Neural crest cell (in vitro differentiated cells): Measurements from ENCODE around the gene ANKRD9. TPM values are rescaled to one million over a fixed set of nuclear protein-coding genes. Genes with fewer than 3 reads are reported as not detected.

ENCODE experiments used
- DNase-seq: peaks from one replicate; pipeline ENCODE4 v3.0.0; 2021; ENCODE audit warnings: low read depth, mixed read lengths, low spot score
- H3K27ac Mint-ChIP-seq: one replicate; pipeline ENCODE4 v1.8.0; 2021; ENCODE audit warnings: mild to moderate bottlenecking, mixed read lengths; ENCODE audit not compliant: unreplicated experiment
- H3K27me3 Mint-ChIP-seq: 2 replicates; pipeline ENCODE4 v1.8.0; 2021; ENCODE audit warnings: low read depth, mild to moderate bottlenecking, mixed read lengths
- H3K36me3 Mint-ChIP-seq: 2 replicates; pipeline ENCODE4 v1.8.0; 2021; ENCODE audit warnings: low read depth, mild to moderate bottlenecking, mixed read lengths
- H3K4me1 Mint-ChIP-seq: 2 replicates; pipeline ENCODE4 v1.8.0; 2021; ENCODE audit warnings: mixed read lengths
- H3K4me3 Mint-ChIP-seq: one replicate; pipeline ENCODE4 v1.8.0; 2021; ENCODE audit warnings: mild to moderate bottlenecking, mixed read lengths
- H3K9me3 Mint-ChIP-seq: 2 replicates; pipeline ENCODE4 v1.8.0; 2021; ENCODE audit warnings: mixed read lengths
- total RNA-seq: library from RNA; stranded (reverse); gene quantifications from 2 replicates; pipeline ENCODE4 v1.2.1, GENCODE V29; 2021
- TF ChIP-seq, protein P1 (sequence below): fragments of 200-600 bp; sonication (generic); conservative IDR thresholded peaks from 2 replicates; pipeline ENCODE4 v1.5.0; 2021; ENCODE audit warnings: antibody characterized with exemption, mild to moderate bottlenecking

Gene ANKRD9
- total RNA-seq, 1 donor from 2014 or later = 40.0 TPM

DNA sequence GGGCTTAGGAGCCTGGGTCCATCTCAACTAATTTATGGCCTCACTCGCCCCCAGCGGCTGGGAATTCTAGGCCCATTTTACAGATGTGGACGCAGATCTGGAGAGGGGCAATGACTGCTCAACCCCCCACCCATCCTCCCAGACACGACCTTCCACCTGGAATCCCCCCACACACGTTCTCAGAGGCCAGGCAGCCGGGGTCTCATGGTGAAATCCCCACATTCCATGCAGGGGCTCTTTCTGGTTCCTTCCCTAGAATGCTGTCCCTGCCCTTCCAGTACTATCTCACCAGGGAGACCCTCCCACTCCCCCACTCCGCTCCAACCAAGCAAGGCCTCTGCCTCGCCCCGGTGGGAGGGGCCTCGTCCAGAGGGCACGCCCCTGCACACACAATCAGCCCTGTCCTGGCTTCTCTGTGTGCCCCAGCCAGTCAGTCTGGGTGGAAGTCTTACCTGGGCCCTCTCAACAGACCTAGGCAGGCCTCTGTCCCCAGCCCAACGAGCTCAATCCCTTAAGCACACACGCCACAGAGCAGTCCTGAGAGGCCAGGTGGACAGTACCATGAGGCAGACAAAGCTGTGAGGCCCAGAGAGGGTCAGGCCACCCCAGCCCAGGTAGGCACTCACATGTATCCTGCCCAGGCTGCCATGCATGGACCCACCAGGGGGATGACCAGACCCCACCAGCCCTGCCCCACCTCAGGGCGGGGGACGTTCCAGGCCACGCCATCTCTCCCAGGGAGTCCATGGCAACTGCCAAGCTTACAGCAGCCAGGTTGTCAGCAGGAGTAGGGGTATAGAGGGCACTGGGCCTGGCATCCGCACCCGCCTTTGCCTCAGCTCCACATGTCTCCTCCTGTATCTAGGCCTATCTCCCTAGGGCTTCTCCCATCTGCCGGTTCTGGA, 1.3 kb upstream of the ANKRD9 start:
- H3K36me3 Mint-ChIP-seq = peaks cover 3% of the 10 kb centered on the region
- peak overlapping the region; percentile 57 for H3K27ac Mint-ChIP-seq
- H3K4me3 Mint-ChIP-seq = peak overlapping the region; percentile 87
- TF ChIP-seq, protein P1, sequence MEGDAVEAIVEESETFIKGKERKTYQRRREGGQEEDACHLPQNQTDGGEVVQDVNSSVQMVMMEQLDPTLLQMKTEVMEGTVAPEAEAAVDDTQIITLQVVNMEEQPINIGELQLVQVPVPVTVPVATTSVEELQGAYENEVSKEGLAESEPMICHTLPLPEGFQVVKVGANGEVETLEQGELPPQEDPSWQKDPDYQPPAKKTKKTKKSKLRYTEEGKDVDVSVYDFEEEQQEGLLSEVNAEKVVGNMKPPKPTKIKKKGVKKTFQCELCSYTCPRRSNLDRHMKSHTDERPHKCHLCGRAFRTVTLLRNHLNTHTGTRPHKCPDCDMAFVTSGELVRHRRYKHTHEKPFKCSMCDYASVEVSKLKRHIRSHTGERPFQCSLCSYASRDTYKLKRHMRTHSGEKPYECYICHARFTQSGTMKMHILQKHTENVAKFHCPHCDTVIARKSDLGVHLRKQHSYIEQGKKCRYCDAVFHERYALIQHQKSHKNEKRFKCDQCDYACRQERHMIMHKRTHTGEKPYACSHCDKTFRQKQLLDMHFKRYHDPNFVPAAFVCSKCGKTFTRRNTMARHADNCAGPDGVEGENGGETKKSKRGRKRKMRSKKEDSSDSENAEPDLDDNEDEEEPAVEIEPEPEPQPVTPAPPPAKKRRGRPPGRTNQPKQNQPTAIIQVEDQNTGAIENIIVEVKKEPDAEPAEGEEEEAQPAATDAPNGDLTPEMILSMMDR = no peak
- DNase-seq = peak; percentile 59
- no peaks in the 10 kb centered on the region for H3K9me3 Mint-ChIP-seq
- no peaks in the 10 kb centered on the region for H3K27me3 Mint-ChIP-seq
- H3K4me1 Mint-ChIP-seq = peaks cover 36% of the 10 kb centered on the region

DNA sequence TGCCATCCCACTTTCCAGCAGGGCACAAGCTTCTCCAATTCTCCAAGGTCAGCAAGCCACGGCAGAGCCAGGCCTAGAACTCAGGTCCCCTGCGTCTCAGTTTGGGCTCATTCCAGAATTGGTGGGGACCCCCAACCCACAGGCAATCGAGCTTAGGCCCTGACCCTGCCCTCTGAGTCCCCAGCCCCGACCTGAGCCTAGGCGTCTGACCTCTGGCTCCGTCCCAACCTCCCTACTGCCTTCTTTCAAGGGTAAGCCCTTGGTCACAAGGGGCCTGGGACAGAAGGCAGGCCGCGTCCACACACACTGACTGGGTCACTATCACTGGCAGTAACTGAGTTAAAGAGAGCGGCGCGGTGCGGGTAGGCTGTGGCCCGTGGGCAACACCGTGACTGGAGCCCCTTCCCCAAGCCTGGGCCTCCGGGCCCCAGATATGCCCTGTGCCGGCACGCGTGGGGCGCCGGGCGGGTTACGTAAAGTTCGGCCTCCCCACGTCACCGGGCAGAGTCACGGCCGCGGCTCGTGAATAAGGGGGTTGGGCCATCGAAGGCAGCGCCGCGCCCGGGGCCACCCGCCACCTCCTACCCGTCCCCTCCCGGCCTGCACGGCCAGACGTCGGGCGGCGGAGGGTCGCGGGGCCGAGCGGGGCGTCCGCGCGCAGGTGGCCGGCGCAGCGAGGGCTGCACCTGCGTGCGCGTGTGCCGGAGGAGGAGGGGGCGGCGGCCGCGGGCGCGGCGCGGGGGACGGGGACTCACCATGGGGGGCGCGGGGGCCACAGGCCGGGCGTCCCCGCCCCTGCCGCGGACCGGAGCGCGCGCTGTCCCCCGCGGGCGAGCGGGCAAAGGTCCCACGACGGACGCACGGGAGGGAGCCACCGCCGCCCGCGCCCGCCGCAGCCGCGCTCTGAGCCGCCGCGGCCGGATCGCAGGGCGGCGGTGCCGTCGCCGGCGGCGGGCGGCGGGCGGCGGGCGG, 516 bp downstream of the ANKRD9 start:
- Mint-ChIP-seq H3K9me3 (no peaks in the 10 kb centered on the region), H3K36me3 (peaks cover 3% of the 10 kb centered on the region), H3K4me3 (peak overlapping the region; percentile 90), H3K27ac (peak overlapping the region; percentile 31), H3K27me3 (no peaks in the 10 kb centered on the region), H3K4me1 (peaks cover 36% of the 10 kb centered on the region)
- TF ChIP-seq, protein P1 = no peak
- DNase-seq = no peak

DNA sequence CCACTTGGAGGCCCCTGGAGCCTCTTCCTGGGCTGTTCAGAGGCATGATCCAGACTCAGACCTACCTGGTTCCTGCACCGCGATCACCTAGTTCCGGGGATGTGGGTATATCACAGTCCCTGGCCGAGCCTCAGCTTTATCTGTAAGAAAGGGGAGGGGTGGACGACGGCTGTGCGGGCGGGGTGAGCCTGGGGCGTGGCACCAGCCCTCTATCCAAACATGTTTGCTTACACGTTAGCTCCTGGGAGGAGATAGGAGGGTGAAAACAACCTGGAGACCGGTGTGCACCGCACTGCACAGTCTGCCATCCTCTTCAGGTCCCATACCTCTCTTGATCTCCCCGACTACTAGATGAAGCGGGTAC, 1.2 kb downstream of the ANKRD9 start:
- H3K27ac Mint-ChIP-seq = peak overlapping the region; percentile 31
- peak overlapping the region; percentile 90 for H3K4me3 Mint-ChIP-seq
- no peaks in the 10 kb centered on the region for H3K27me3 Mint-ChIP-seq
- TF ChIP-seq, protein P1 = no peak
- no peak for DNase-seq
- no peaks in the 10 kb centered on the region for H3K9me3 Mint-ChIP-seq
- peaks cover 36% of the 10 kb centered on the region for H3K4me1 Mint-ChIP-seq
- peaks cover 3% of the 10 kb centered on the region for H3K36me3 Mint-ChIP-seq

DNA sequence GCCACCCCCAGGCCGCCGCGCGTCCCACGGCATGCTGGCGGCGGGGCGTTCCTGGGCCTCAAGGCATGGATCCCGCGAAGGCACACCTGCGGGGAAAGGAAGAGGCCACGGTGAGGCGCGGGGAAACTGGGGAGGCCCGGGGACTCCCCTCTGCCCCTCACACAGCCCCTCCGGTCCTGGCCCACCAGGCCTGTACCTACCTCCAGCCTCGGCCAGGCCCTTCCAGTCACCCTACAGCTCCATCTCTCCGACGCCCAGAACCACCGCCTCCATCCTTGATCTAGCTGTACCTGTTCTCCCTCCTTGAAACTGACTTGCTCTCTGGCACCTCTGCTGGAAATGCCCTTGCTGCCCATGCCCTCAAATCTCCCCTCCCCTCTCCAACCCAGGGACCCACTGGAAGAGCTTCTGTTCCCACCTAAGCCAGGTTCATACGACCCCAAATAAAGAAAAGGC, 1.7 kb downstream of the ANKRD9 start:
- peak overlapping the region; percentile 90 for H3K4me3 Mint-ChIP-seq
- peaks cover 3% of the 10 kb centered on the region for H3K36me3 Mint-ChIP-seq
- no peak overlapping the region for H3K27ac Mint-ChIP-seq
- peaks cover 36% of the 10 kb centered on the region for H3K4me1 Mint-ChIP-seq
- no peak for DNase-seq
- H3K27me3 Mint-ChIP-seq = no peaks in the 10 kb centered on the region
- TF ChIP-seq, protein P1 = no peak
- no peaks in the 10 kb centered on the region for H3K9me3 Mint-ChIP-seq

DNA sequence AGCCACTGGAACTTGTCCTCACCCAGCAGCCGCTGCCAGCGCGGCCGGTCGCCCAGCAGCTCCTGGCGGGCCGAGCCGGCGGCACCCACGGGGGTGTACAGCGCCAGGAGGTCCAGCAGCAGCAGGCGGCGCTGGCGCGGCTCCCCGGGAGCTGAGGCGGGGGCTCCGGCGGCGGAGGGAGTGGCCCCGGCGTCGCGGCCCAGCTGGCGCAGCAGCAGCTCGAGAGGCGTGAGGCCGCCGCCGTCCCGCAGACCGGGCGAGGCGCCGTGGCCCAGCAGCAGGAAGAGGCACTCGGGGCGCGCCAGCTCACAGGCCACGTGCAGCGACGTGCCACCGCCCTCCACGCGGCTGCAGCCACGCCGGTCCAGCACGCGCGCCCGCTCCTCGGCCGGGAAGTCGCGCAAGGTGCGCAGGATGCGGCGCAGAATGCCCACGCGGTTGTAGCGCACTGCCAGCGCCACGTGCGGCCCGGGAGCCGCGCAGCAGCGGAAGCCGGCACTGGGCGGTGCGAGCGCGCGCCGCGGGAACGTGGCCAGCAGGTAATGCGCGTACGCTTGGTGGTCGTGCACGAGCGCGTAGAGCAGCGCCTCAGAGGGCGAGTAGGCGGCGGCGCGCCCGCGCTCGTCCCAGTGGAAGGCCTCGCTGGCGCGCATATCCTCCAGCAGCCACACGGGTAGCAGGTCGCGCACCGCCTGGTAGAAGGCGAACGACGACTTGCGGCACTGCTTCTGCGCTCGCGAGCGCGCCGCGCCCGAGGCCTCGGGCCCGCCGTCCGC, 2.3 kb downstream of the ANKRD9 start:
- H3K9me3 Mint-ChIP-seq = no peaks in the 10 kb centered on the region
- H3K4me3 Mint-ChIP-seq = no peak overlapping the region
- no peaks in the 10 kb centered on the region for H3K27me3 Mint-ChIP-seq
- TF ChIP-seq, protein P1 = no peak
- peaks cover 3% of the 10 kb centered on the region for H3K36me3 Mint-ChIP-seq
- H3K4me1 Mint-ChIP-seq = peaks cover 34% of the 10 kb centered on the region
- H3K27ac Mint-ChIP-seq = no peak overlapping the region
- no peak for DNase-seq
